Esophagus muscularis mucosa (tissue), 4 donors: Measurements from ENCODE around the gene KLK2. TPM values are rescaled to one million over a fixed set of nuclear protein-coding genes. Genes with fewer than 3 reads are reported as not detected.

Experiments
- DNase-seq: peaks from one replicate; pipeline ENCODE4 v3.0.0-alpha.2; 2017; ENCODE audit errors: extremely low spot score
- H3K27ac ChIP-seq, 4 donors: fragments of 200-600 bp; sonication (generic); replicated peaks in 1 of 4; 1 replicate in 3 of 4; 2 replicates in 1 of 4; pipeline ENCODE4 v1.5.1; 2016 to 2019; ENCODE audit warnings: mild to moderate bottlenecking in 1 of 4
- H3K27me3 ChIP-seq, 4 donors: fragments of 200-600 bp; sonication (generic); one replicate each; pipeline versions ENCODE4 v1.5.1 to v1.6.0; 2016 to 2019
- H3K36me3 ChIP-seq, 4 donors: fragments of 200-600 bp; sonication (generic); one replicate each; pipeline ENCODE4 v1.5.1; 2016 to 2019
- H3K4me1 ChIP-seq, 4 donors: fragments of 200-600 bp; sonication (generic); one replicate each; pipeline ENCODE4 v1.5.1; 2016 to 2019
- H3K4me3 ChIP-seq, 4 donors: fragments of 200-600 bp; sonication (generic); 1 replicate in 2 of 4; 2 replicates in 2 of 4; pipeline ENCODE4 v1.5.1; 2016 to 2019; ENCODE audit warnings: mild to moderate bottlenecking in 4 of 4, moderate library complexity in 1 of 4
- H3K9me3 ChIP-seq, 4 donors: fragments of 200-600 bp; sonication (generic); 1 replicate in 3 of 4; 2 replicates in 1 of 4; pipeline ENCODE4 v1.5.1; 2016 to 2019
- EP300 ChIP-seq: sonication (generic); formaldehyde crosslinking; IDR thresholded peaks from one replicate; pipeline ENCODE4 v1.6.1; 2017; ENCODE audit warnings: antibody characterized with exemption
- POLR2A ChIP-seq: fragments of 450-650 bp; IDR thresholded peaks from one replicate; pipeline ENCODE4 v1.6.1; 2017; ENCODE audit warnings: antibody characterized with exemption, moderate library complexity, mild to moderate bottlenecking, low read depth
- POLR2AphosphoS5 ChIP-seq, 2 donors: sonication (generic); formaldehyde crosslinking; IDR thresholded peaks; one replicate each; pipeline ENCODE4 v1.6.1; 2017; ENCODE audit warnings: antibody characterized with exemption in 2 of 2
- WGBS: methylation state at CpG from one replicate; pipeline ENCODE4 v1.1.5; 2018; 5-methylcytosine and 5-hydroxymethylcytosine counted together
- intact Hi-C: fragments of 100-400 bp; cut with DNase I; formaldehyde crosslinking; loops from one replicate; pipeline ENCODE4 v1.15.1; 2023
- total RNA-seq, 4 donors: library from RNA; depleted of rRNA; stranded (reverse); fragments of >200 nt; gene quantifications; one replicate each; pipeline versions ENCODE4 v1.1.0 to v1.2.1, GENCODE V29; 2016
- TF ChIP-seq, protein P1 (sequence below), 3 experiments: fragments of 200-600 bp in 2 of 3; fragments of 450-650 bp in 1 of 3; sonication (generic) in 2 of 3; IDR thresholded peaks; one replicate each; pipeline ENCODE4 v1.5.1; 2017 to 2019; ENCODE audit warnings: antibody characterized with exemption in 3 of 3, mild to moderate bottlenecking in 2 of 3, moderate library complexity in 1 of 3

The KLK2 gene
- total RNA-seq, 4 donors from 2014 or later = not detected

DNA sequence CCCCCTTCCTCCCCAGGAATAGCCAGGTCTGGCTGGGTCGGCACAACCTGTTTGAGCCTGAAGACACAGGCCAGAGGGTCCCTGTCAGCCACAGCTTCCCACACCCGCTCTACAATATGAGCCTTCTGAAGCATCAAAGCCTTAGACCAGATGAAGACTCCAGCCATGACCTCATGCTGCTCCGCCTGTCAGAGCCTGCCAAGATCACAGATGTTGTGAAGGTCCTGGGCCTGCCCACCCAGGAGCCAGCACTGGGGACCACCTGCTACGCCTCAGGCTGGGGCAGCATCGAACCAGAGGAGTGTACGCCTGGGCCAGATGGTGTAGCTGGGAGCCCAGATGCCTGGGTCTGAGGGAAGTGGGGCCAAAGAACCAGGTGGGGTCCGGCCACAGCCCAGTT lies 3.2 kb downstream of the KLK2 start:
- intact Hi-C loops = no loop called here
- Histone ChIP-seq H3K27me3 (peaks cover 0 to 90% (median 0%) of the 10 kb centered on the region in 4 donors), H3K36me3 (no peaks in the 10 kb centered on the region), H3K27ac (no peak overlapping the region), H3K4me3 (no peak overlapping the region), H3K4me1 (no peaks in the 10 kb centered on the region), H3K9me3 (no peaks in the 10 kb centered on the region)
- WGBS = 38% methylated on average over 7 of the region's 7 CpGs
- TF ChIP-seq POLR2A (no peak), POLR2AphosphoS5 (IDR thresholded peaks at IDR 0.05) (no peak), EP300 (no peak)
- TF ChIP-seq, protein P1, sequence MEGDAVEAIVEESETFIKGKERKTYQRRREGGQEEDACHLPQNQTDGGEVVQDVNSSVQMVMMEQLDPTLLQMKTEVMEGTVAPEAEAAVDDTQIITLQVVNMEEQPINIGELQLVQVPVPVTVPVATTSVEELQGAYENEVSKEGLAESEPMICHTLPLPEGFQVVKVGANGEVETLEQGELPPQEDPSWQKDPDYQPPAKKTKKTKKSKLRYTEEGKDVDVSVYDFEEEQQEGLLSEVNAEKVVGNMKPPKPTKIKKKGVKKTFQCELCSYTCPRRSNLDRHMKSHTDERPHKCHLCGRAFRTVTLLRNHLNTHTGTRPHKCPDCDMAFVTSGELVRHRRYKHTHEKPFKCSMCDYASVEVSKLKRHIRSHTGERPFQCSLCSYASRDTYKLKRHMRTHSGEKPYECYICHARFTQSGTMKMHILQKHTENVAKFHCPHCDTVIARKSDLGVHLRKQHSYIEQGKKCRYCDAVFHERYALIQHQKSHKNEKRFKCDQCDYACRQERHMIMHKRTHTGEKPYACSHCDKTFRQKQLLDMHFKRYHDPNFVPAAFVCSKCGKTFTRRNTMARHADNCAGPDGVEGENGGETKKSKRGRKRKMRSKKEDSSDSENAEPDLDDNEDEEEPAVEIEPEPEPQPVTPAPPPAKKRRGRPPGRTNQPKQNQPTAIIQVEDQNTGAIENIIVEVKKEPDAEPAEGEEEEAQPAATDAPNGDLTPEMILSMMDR (IDR thresholded peaks at IDR 0.05) = no peak
- no peak for DNase-seq

DNA sequence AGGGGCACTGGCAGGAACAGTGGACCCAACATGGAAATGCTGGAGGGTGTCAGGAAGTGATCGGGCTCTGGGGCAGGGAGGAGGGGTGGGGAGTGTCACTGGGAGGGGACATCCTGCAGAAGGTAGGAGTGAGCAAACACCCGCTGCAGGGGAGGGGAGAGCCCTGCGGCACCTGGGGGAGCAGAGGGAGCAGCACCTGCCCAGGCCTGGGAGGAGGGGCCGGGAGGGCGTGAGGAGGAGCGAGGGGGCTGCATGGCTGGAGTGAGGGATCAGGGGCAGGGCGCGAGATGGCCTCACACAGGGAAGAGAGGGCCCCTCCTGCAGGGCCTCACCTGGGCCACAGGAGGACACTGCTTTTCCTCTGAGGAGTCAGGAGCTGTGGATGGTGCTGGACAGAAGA lies 4.1 kb downstream of the KLK2 start:
- intact Hi-C loops = no loop called here
- H3K27ac ChIP-seq = no peak overlapping the region
- DNase-seq = no peak
- TF ChIP-seq, protein P1 (IDR thresholded peaks at IDR 0.05) = no peak
- TF ChIP-seq POLR2AphosphoS5 (IDR thresholded peaks at IDR 0.05) = no peak
- no peak for TF ChIP-seq EP300
- TF ChIP-seq POLR2A = no peak
- H3K36me3 ChIP-seq = no peaks in the 10 kb centered on the region
- H3K4me3 ChIP-seq = no peak overlapping the region
- H3K4me1 ChIP-seq = no peaks in the 10 kb centered on the region
- H3K9me3 ChIP-seq = no peaks in the 10 kb centered on the region
- H3K27me3 ChIP-seq = peaks cover 0 to 91% (median 0%) of the 10 kb centered on the region in 4 donors
- WGBS = 30% methylated on average over 8 of the region's 8 CpGs

DNA sequence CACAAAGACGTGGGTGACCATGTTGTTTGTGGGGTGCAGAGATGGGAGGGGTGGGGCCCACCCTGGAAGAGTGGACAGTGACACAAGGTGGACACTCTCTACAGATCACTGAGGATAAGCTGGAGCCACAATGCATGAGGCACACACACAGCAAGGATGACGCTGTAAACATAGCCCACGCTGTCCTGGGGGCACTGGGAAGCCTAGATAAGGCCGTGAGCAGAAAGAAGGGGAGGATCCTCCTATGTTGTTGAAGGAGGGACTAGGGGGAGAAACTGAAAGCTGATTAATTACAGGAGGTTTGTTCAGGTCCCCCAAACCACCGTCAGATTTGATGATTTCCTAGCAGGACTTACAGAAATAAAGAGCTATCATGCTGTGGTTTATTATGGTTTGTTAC lies 5.6 kb downstream of the KLK2 start:
- 46% methylated on average over 5 of the region's 5 CpGs for WGBS
- Histone ChIP-seq H3K27ac (no peak overlapping the region), H3K36me3 (no peaks in the 10 kb centered on the region), H3K27me3 (peaks cover 0 to 77% (median 0%) of the 10 kb centered on the region in 4 donors), H3K4me3 (no peak overlapping the region), H3K4me1 (no peaks in the 10 kb centered on the region), H3K9me3 (no peaks in the 10 kb centered on the region)
- intact Hi-C loops = no loop called here
- DNase-seq = no peak
- TF ChIP-seq POLR2A (no peak), POLR2AphosphoS5 (IDR thresholded peaks at IDR 0.05) (no peak), EP300 (no peak)
- TF ChIP-seq, protein P1 (IDR thresholded peaks at IDR 0.05) = no peak

DNA sequence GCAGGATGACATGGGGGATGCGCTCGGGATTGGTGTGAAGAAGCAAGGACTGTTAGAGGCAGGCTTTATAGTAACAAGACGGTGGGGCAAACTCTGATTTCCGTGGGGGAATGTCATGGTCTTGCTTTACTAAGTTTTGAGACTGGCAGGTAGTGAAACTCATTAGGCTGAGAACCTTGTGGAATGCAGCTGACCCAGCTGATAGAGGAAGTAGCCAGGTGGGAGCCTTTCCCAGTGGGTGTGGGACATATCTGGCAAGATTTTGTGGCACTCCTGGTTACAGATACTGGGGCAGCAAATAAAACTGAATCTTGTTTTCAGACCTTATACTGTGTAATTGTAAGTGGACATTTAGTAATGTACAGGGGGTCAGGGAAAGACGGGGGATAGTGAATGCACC lies 7.0 kb downstream of the KLK2 start:
- TF ChIP-seq POLR2AphosphoS5 (IDR thresholded peaks at IDR 0.05) (no peak), EP300 (no peak), POLR2A (no peak)
- TF ChIP-seq, protein P1 (IDR thresholded peaks at IDR 0.05) = no peak
- H3K27ac ChIP-seq = no peak overlapping the region
- intact Hi-C loops = no loop called here
- H3K4me1 ChIP-seq = no peaks in the 10 kb centered on the region
- 80% methylated on average over 5 of the region's 5 CpGs for WGBS
- no peaks in the 10 kb centered on the region for H3K36me3 ChIP-seq
- H3K27me3 ChIP-seq = peaks cover 0 to 66% (median 0%) of the 10 kb centered on the region in 4 donors
- H3K9me3 ChIP-seq = no peaks in the 10 kb centered on the region
- no peak for DNase-seq
- H3K4me3 ChIP-seq = no peak overlapping the region

DNA sequence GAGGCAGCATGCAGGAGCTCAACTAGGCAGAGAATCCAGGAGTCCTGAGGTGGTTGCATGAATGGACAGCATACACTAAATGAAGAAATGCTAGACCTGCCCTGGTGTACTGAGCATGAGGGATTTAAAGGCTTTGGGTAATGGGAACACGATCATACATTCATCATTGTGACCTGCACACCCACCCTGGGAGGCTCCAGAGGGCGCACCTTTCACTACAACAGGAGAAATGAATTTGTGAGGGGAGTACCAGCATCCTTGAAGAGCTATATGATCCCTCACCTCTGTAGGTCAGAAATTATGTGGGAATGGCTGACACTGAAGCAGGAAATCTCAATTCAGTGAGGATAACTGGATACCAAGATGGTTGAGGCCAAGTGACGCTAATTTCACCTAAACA lies 8.9 kb downstream of the KLK2 start:
- peaks cover 0 to 54% (median 0%) of the 10 kb centered on the region in 4 donors for H3K27me3 ChIP-seq
- WGBS = 56% methylated on average over 3 of the region's 3 CpGs
- no peaks in the 10 kb centered on the region for H3K9me3 ChIP-seq
- no peaks in the 10 kb centered on the region for H3K36me3 ChIP-seq
- H3K27ac ChIP-seq = no peak overlapping the region
- intact Hi-C loops = no loop called here
- TF ChIP-seq POLR2AphosphoS5 (IDR thresholded peaks at IDR 0.05) = no peak
- no peak for TF ChIP-seq EP300
- no peak for TF ChIP-seq POLR2A
- TF ChIP-seq, protein P1 (IDR thresholded peaks at IDR 0.05) = no peak
- no peak for DNase-seq
- H3K4me3 ChIP-seq = no peak overlapping the region
- no peaks in the 10 kb centered on the region for H3K4me1 ChIP-seq
